Liver (tissue), 3 donors: ENCODE data around the gene NHERF2.

Experiments
- CTCF ChIP-seq: fragments of 150-350 bp; IDR thresholded peaks from 2 replicates; pipeline ENCODE4 v1.5.1; 2017; ENCODE audit warnings: improper control_type of control experiment, low read depth, low read length; ENCODE audit not compliant: missing input control
- REST ChIP-seq: IDR thresholded peaks from 2 replicates; pipeline ENCODE4 v1.6.1; 2016; ENCODE audit warnings: antibody characterized with exemption, mild to moderate bottlenecking
- SP1 ChIP-seq: IDR thresholded peaks from 2 replicates; pipeline ENCODE4 v1.6.1; 2018; ENCODE audit warnings: antibody characterized with exemption, mild to moderate bottlenecking
- donor health status: healthy.
- donor health status: healthy.

DNA sequence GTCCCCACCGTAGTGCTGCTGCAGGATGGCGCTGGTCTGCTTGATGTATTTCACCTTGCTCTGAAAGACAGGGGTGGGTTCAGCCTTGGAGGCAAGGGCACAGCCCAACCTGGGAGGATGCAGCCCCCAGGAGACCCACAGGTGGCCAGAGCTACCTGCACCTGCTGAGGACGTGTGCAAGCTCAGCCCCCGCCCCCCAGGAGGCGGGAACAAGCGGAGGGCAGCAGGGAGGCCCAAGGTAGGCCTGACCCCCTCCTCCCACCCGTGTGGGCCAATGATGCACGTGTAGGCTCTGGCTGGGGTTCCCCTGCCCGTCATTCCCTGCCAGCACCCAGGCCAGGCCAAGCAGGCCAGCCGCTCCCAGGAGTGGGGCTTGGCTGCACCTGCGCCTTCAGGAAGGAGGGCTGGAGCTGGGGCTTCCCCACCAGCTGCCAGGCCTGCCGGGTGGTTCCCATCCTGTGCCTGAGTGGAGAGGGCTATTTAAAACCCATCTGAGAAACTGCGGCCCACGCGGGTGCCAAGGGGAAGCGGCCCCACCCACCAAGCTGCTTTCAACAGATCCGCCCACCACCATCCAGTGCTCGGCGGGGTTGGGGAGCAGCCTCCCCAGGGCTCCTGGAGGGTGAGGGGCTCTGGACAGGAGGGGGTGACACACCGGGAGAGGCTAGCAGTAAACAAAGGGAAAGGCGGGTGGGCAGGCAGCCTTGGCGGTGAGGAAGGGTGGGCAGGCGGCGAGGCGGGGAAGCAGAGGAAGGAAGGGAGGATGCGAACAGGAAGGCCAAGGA lies 17.2 kb downstream of the NHERF2 start:
- TF ChIP-seq CTCF (no peak), SP1 (no peak), REST (no peak)
